ENCODE data around the gene TCN1. TPM values are rescaled to one million over a fixed set of nuclear protein-coding genes. Genes with fewer than 3 reads are reported as not detected.

Gene TCN1
- total and polyA plus RNA-seq, 9 of the 15 experiments (the other 6 are each of a cell fraction or from before 2014, with no cell fraction given) = 0.63 to 25.9 (median 8.0) TPM

DNA sequence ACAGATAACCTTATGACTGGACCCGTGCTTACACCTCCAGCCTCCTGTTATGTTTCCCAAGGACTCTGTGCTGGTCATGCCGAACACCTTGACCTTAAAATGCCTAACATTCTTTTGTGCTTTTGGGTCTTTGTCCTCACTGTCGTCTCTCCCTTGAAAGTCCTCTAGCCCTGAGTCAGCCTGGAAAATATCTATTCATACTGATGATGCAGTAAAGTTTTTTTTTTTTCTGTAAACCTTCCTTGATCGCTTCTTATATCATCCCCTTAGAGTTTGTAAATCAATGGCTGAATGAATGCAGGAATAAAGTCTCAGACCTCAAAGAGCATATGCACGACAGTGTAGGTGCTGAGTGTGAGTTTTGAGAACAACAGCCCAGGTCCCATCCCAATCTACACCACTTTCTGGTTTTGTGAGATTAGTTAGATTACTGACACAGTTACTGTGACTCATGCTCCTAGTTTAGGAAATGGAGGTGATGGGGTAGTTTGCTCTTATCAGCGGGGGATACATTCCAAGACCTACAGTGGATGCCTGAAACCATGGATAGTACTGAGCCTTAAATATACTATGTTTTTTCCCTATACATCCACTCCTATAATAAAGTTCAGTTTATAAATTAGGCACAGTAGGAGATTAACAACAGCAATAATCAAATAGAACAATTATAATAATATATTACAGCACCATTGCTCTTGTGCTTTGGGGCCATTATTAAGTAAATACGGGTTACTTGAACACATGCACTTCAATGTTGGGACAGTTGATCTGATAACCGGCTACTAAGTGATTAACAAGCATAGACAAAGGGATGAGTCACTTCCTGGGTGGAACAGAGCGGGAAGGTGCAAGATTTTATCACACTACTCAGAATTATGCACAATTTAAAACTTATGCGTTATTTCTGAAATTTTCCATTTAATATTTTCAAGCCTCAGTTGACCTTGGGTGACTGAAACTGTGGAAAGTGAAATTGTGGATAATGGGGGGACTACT, 8.6 kb downstream of the TCN1 start (continued):
- TF ChIP-seq, protein P1, sequence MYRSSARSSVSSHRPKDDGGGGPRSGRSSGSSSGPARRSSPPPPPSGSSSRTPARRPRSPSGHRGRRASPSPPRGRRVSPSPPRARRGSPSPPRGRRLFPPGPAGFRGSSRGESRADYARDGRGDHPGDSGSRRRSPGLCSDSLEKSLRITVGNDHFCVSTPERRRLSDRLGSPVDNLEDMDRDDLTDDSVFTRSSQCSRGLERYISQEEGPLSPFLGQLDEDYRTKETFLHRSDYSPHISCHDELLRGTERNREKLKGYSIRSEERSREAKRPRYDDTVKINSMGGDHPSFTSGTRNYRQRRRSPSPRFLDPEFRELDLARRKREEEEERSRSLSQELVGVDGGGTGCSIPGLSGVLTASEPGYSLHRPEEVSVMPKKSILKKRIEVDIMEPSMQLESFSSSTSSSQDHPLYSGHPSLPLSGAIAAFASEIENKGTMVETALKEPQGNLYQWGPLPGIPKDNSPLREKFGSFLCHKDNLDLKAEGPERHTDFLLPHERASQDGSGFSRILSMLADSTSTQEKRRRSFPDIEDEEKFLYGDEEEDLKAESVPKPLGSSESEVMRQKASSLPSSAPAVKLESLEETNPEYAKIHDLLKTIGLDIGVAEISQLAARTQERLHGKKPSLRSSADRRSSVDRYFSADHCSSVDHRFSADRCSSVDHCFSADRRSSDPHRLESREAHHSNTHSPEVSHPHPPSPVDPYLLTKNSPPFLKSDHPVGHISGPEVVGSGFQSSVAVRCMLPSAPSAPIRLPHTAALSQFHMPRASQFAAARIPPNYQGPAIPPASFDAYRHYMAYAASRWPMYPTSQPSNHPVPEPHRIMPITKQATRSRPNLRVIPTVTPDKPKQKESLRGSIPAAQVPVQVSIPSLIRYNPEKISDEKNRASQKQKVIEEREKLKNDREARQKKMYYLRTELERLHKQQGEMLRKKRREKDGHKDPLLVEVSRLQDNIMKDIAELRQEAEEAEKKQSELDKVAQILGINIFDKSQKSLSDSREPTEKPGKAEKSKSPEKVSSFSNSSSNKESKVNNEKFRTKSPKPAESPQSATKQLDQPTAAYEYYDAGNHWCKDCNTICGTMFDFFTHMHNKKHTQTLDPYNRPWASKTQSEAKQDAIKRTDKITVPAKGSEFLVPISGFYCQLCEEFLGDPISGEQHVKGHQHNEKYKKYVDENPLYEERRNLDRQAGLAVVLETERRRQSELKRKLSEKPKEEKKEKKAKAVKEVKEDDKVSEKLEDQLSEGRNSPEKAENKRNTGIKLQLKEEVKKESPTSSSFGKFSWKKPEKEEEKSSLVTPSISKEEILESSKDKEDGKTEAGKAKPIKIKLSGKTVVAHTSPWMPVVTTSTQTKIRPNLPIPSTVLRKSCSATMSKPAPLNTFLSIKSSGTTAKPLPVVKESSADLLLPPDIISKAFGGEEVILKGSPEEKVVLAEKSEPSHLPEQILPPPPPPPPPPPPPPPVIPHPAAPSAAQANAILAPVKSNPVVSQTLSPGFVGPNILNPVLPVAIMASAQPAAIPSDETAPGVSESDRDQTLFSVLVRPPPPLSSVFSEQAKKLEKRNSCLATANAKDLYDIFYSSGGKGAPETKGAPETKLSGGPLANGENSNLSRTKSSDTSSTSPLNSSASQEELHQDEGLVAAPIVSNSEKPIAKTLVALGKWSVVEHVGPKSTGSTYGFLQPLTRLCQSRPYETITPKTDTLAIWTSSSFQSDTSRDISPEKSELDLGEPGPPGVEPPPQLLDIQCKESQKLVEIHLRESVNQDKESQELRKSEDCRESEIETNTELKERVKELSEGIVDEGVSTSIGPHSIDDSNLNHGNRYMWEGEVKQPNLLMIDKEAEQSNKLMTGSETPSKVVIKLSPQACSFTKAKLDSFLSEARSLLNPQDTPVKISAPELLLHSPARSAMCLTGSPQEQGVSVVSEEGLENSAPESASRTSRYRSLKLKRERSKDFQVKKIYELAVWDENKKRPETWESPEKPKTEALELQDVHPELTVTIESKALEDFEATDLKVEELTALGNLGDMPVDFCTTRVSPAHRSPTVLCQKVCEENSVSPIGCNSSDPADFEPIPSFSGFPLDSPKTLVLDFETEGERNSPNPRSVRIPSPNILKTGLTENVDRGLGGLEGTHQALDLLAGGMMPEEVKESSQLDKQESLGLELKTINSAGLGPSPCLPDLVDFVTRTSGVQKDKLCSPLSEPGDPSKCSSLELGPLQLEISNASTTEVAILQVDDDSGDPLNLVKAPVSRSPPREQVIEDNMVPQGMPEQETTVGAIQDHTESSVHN (IDR thresholded peaks at IDR 0.05; ENCODE audit: borderline replicate concordance in 1 of 2, low read depth in 1 of 2) = peak; percentile 44 to 48; a peak in 1 of 4 replicates
- peak; percentile 80 for TF ChIP-seq LCOR (CRISPR knock-in tag; IDR thresholded peaks at IDR 0.05)
- TF ChIP-seq PML (IDR thresholded peaks at IDR 0.05; ENCODE audit: low read length) = peak; percentile 37; the same call in 1 of the 2 replicates
- TF ChIP-seq MYNN (IDR thresholded peaks at IDR 0.05) = peak; percentile 59; the same call in 1 of the 2 replicates
- no peak for TF ChIP-seq MYNN (CRISPR knock-in tag; IDR thresholded peaks at IDR 0.05)
- TF ChIP-seq, protein P2, sequence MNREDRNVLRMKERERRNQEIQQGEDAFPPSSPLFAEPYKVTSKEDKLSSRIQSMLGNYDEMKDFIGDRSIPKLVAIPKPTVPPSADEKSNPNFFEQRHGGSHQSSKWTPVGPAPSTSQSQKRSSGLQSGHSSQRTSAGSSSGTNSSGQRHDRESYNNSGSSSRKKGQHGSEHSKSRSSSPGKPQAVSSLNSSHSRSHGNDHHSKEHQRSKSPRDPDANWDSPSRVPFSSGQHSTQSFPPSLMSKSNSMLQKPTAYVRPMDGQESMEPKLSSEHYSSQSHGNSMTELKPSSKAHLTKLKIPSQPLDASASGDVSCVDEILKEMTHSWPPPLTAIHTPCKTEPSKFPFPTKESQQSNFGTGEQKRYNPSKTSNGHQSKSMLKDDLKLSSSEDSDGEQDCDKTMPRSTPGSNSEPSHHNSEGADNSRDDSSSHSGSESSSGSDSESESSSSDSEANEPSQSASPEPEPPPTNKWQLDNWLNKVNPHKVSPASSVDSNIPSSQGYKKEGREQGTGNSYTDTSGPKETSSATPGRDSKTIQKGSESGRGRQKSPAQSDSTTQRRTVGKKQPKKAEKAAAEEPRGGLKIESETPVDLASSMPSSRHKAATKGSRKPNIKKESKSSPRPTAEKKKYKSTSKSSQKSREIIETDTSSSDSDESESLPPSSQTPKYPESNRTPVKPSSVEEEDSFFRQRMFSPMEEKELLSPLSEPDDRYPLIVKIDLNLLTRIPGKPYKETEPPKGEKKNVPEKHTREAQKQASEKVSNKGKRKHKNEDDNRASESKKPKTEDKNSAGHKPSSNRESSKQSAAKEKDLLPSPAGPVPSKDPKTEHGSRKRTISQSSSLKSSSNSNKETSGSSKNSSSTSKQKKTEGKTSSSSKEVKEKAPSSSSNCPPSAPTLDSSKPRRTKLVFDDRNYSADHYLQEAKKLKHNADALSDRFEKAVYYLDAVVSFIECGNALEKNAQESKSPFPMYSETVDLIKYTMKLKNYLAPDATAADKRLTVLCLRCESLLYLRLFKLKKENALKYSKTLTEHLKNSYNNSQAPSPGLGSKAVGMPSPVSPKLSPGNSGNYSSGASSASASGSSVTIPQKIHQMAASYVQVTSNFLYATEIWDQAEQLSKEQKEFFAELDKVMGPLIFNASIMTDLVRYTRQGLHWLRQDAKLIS (CRISPR knock-in tag; IDR thresholded peaks at IDR 0.05) = no peak
- no peak for TF ChIP-seq MECOM (CRISPR knock-in tag; IDR thresholded peaks at IDR 0.05)
- TF ChIP-seq ZKSCAN8 (CRISPR knock-in tag; IDR thresholded peaks at IDR 0.05) = peak; percentile 54; the same call in 1 of the 2 replicates
- TF ChIP-seq, protein P3, sequence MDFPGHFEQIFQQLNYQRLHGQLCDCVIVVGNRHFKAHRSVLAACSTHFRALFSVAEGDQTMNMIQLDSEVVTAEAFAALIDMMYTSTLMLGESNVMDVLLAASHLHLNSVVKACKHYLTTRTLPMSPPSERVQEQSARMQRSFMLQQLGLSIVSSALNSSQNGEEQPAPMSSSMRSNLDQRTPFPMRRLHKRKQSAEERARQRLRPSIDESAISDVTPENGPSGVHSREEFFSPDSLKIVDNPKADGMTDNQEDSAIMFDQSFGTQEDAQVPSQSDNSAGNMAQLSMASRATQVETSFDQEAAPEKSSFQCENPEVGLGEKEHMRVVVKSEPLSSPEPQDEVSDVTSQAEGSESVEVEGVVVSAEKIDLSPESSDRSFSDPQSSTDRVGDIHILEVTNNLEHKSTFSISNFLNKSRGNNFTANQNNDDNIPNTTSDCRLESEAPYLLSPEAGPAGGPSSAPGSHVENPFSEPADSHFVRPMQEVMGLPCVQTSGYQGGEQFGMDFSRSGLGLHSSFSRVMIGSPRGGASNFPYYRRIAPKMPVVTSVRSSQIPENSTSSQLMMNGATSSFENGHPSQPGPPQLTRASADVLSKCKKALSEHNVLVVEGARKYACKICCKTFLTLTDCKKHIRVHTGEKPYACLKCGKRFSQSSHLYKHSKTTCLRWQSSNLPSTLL (IDR thresholded peaks at IDR 0.05) = no peak
- peak; percentile 76 for TF ChIP-seq CBFA2T2 (conservative IDR thresholded peaks at IDR 0.05)
- TF ChIP-seq CEBPG (CRISPR knock-in tag; IDR thresholded peaks at IDR 0.05) = no peak
- TF ChIP-seq CEBPG (tag; conservative IDR thresholded peaks at IDR 0.05 in 1 of 2, IDR thresholded peaks at IDR 0.05 in 1 of 2) = peak in 1 of 2 experiments; percentile 45; a peak in 1 of 4 replicates

Measured in K562 (cell line).